RWPE1 (cell line): Measurements from ENCODE around the gene CD7.

Experiments
- CTCF ChIA-PET: fragments of 350-600 bp; sonication (Branson Sonifier 250); formaldehyde crosslinking; extraction: SDS; loops from one replicate; lab custom pipeline; 2021; lab: Yijun Ruan, JAX
- POLR2A ChIA-PET: fragments of 400-600 bp; formaldehyde crosslinking; extraction: SDS; loops from one replicate; lab custom pipeline; 2020; ENCODE audit warnings: antibody characterized with exemption; ENCODE audit not compliant: low non-redundant PET; lab: Yijun Ruan, JAX
- DNase-seq: peaks from one replicate; pipeline ENCODE4 v3.0.0; 2012; ENCODE audit warnings: low spot score
- H3K27ac ChIP-seq: fragments of 450-650 bp; 2 replicates; pipeline ENCODE4 v1.5.1; 2017
- TF ChIP-seq, protein P1 (sequence below): fragments of 450-650 bp; conservative IDR thresholded peaks from 2 replicates; pipeline ENCODE4 v1.5.1; 2017; ENCODE audit warnings: low read depth, mild to moderate bottlenecking

The CD7 gene

DNA sequence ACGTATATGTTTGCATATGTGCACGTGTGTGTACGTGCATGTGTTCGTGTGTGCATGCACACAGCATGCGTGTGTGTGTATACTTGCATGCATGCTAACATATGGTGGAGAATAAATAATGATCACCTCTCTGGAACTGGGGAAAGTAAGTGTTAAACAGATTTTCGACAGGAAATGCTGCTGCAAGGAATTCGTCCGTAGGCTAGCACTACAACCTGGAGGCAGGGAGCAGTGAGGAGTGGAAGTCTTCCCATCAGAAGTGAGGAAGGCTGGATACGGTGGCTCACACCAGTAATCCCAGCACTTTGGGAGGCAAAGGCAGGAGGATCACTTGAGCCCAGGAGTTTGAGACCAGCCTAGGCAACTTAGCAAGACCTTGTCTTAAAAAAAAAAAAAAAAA is 39.1 kb downstream of the CD7 start:
- TF ChIP-seq, protein P1, sequence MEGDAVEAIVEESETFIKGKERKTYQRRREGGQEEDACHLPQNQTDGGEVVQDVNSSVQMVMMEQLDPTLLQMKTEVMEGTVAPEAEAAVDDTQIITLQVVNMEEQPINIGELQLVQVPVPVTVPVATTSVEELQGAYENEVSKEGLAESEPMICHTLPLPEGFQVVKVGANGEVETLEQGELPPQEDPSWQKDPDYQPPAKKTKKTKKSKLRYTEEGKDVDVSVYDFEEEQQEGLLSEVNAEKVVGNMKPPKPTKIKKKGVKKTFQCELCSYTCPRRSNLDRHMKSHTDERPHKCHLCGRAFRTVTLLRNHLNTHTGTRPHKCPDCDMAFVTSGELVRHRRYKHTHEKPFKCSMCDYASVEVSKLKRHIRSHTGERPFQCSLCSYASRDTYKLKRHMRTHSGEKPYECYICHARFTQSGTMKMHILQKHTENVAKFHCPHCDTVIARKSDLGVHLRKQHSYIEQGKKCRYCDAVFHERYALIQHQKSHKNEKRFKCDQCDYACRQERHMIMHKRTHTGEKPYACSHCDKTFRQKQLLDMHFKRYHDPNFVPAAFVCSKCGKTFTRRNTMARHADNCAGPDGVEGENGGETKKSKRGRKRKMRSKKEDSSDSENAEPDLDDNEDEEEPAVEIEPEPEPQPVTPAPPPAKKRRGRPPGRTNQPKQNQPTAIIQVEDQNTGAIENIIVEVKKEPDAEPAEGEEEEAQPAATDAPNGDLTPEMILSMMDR, result no peak
- ChIA-PET POLR2A (no interaction called here), CTCF (no interaction called here)
- peak overlapping the region; percentile 94 for H3K27ac ChIP-seq
- no peak for DNase-seq

DNA sequence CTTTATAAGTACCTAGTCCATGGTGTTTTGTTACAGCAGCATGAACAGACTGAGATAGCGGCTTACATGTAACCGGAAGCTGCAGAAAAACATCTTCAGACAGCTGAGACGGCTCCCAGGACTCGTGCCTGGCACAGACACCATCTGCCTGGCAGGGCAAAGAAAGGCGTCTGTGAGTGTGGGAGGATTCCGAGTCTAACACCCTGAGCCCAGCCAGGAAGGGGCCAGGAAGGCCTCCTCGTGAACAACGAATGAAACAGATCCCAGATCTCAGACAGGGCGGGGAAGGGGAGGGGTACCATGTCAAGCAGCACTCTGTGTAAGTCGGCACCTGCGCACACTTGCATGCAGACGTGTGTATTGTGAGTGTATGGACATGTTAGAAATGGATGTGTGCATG is 39.6 kb downstream of the CD7 start:
- peak overlapping the region; percentile 94 for H3K27ac ChIP-seq
- TF ChIP-seq, protein P1, result no peak
- ChIA-PET POLR2A (no interaction called here), CTCF (no interaction called here)
- DNase-seq, result no peak

DNA sequence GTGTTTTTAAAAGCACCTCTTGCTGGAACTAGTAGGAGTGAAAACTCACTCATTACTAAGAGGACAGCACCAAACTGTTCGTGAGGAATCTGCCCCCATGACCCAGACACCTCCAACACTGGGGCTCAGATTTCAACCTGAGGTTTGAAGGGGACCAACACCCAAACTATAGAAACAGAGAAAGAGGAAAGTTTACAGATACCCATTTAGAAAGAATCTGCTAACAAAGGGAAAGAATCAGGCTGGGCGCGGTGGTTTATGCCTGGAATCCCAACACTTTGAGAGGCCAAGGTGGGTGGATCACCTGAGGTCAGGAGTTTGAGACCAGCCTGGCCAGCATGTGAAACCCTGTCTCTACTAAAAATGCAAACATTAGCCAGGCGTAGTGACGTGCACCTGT is 40.5 kb downstream of the CD7 start:
- POLR2A ChIA-PET, result no interaction called here

DNA sequence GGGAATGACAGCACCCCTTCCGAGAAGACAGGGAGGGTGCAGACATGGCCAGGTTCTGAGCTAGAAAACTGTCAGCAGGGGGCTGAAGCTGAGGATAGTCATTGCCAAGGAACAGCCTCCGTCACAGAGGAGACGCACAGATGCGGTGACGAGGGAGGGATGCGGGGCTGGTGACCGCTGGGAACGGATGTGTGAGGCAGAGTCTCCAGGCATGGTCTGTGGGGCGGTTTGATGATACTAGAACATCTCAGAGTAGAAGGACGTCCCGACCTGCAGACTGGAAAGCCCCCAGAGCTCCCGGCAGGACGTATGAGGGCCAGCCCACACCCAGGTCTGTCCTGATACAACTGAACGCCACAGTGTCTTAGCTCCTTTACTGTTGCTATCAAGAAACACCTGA is 42.1 kb downstream of the CD7 start:
- ChIA-PET CTCF (no interaction called here), POLR2A (no interaction called here)
- TF ChIP-seq, protein P1, result no peak

More for the DNA sequence above, 40.5 kb downstream of the CD7 start:
- peak overlapping the region; percentile 94 for H3K27ac ChIP-seq
- CTCF ChIA-PET, result no interaction called here
- TF ChIP-seq, protein P1, result no peak
- DNase-seq, result no peak

DNA sequence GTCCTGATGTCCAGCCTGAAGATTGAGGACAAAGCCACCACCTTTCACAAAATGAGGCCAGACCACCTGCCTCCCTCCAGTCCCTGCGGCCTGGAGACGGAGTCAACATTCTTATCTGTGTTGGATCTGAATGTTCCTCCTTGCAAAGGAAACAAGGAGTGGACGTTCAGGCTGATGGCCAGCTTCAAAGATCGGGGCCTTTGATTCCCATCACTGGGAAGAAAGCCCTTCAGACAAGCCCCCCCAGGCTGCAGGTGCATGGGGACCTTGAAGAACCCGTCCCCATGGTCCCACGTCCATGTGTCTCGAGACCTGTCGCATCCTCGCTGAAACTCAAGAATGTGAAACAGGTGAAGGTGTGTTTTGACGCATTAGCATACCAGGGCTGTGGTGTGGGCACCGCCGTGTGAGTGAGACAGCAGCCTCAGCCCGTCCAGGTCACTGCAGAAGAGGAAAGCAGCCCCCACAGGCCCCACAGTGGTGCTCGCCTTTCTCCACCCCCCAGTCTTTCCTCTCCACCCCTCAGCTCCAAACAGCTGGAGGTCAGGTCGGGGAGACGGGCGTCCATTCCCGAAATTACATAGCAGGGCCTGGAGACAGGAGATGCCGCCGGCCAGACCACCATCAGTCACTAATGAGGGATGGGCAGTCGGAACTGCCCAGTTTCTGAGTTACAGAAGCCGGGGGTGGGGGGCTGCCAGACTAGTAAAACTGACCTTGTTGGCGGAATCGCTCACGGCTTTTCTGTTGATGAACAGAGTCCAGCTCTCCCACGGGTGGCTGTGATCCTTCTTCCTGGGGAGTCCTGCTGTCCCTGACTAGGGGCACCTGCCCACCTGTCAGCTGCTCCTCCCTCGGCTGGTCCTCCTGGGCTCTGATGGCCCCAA is 43.0 kb downstream of the CD7 start:
- ChIA-PET POLR2A (interaction anchor here (1.6 kb wide), 1 partner anchor 8 kb away, joined by 4 read pairs; no protein-coding TSS in a partner anchor), CTCF (interaction anchor here (0.6 kb wide), 1 partner anchor 23 kb away, joined by 4 read pairs; no protein-coding TSS in a partner anchor)
- TF ChIP-seq, protein P1, result no peak
- H3K27ac ChIP-seq, result peak overlapping the region; percentile 94
- no peak for DNase-seq

More for the DNA sequence above, 42.1 kb downstream of the CD7 start:
- DNase-seq, result no peak
- peak overlapping the region; percentile 94 for H3K27ac ChIP-seq

DNA sequence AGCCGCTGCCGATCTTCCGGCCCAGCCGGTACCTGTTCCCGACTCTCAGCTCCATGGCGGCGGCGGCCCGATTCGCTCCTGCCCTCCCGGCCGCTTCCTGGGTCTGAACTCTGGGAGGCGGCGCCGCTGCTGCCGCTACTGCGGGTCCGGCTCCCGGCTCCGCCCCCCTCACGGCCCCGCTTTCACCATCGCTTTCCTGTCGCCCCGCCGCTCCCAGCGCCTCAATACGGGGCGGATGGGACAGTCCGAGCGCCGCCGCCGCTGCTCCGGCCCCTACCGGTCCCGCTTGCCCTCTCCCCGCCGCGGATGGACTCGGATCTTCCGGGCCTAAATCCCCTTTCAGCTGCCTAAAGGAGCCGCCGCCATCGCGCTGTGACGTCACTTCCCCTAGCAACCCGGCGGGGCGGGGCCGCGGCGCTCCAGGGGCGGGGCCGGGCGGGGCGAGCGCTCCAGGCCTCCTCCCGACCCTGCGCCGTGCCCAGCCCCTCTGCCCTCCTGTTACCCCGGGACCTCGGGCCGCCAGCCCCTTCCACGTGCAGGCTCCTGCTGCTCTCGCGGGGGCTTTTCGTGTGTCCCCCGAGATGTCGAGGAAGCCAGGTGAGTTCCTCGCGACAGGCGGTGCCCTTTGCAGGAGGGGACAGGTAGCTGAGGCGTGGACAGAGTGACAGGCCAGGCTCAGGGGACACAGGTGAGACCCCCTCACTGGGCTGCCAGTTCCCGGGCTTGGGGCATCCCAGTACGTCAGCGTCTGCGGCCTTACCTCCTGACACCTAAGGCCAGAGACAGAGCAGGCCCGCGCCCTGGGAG is 43.9 kb downstream of the CD7 start, which contains the start of gene CSNK1D:
TSS of gene CSNK1D (minus strand) at position 374 of the 807 bp plus-strand sequence. CDS start at position 55, 319 bp downstream.
- TF ChIP-seq, protein P1, result no peak
- CTCF ChIA-PET, result interaction anchor here (0.6 kb wide), 1 partner anchor 24 kb away, joined by 4 read pairs; no protein-coding TSS in a partner anchor
- POLR2A ChIA-PET, result interaction anchor here (1.1 to 1.6 kb wide), 2 partner anchors 9 to 25 kb away, joined by 4 read pairs; no protein-coding TSS in a partner anchor
- DNase-seq, result peak; percentile 89
- H3K27ac ChIP-seq, result peak within 1 kb of the TSS; percentile 94
